Urothelium cell line (cell line): ENCODE results near the gene AMBP.

Experiments
- DNase-seq: peaks from one replicate; pipeline ENCODE4 v3.0.0; 2011; ENCODE audit warnings: low spot score, mixed read lengths
- FAIRE-seq: peaks from 2 replicates; lab custom pipeline; 2011; peaks lifted over from hg19 to GRCh38; lab: Jason Lieb, UNC

AMBP gene

DNA sequence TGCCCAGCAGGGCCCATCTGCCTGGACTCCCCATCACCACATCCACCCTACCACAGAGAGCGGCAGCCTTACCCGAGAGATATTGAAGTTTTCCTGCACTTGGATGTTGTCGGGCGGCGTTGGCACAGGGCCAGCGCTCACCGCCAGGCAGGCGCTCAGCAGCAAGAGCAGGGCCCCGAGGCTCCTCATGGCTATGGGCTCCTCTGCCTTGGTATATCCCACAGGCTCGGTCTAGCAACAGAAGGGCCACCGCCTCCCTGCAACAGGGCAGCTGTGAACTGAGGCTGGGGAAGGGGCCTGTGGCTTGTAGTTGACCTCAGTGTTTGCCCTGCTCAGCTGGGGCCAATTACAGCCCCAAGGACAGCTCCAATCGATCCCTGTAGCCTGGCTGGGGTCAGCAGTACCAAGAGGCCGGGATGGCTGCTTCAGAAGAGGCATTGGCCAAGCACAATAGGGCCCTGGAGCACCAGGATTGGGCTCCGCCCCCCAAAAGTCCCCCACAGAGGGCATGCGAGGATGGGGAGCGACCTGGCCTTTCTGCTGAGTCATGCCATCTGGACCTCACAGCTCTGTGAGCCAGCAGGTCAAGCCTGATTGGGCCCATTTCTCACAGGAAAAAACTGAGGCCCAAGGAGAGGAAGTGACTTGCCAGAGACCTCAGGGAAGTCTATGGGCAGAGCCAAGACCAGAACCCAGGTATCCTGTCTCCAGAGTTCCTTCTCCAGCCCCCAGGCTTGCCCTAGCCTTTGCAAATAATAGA, at the start of gene AMBP:
AMBP (minus strand) TSS at position 280 of the 760 bp plus-strand sequence; CDS start at position 189, 91 bp downstream.
- FAIRE-seq (no peak), DNase-seq (no peak)

DNA sequence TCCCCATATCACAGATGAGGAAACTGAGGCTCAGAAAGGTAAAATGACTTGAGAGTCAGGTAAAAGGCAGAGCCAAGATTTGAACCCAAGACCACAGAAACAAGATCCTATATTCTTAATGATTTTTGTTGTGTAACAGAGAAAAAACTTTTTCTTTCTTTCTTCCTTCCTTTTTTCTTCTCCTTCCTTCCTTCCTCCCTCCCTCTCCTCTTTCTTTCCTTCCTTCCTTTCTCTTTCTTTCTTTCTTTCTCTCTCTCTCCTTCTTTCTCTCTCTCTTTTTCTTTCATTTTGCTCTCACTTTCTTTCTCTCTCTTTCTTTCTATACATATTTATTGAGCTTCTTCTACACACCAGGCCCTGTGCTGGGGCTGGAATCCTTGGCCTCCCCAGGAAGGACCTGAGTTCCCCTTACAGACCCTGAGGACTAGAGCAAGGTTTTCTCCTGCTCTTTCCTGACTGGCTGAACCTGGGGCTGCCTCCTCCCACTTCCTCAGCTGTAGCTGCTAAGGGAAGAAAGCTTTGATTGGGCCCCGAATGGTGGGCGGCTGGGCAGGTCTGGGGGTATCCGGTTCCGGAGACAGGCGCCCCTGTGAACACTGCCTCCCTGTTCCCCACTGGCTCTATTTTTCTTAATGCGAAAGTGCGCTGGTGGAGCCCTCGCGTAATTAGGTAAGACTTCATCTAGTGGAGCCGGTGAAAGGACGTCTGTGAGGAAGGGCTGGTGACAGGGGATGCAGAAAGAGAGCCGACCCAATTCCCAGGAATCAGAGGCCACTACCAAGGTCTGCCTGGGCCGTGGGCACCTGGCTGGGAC, 48.4 kb upstream of the AMBP start:
- DNase-seq = no peak
- no peak for FAIRE-seq

DNA sequence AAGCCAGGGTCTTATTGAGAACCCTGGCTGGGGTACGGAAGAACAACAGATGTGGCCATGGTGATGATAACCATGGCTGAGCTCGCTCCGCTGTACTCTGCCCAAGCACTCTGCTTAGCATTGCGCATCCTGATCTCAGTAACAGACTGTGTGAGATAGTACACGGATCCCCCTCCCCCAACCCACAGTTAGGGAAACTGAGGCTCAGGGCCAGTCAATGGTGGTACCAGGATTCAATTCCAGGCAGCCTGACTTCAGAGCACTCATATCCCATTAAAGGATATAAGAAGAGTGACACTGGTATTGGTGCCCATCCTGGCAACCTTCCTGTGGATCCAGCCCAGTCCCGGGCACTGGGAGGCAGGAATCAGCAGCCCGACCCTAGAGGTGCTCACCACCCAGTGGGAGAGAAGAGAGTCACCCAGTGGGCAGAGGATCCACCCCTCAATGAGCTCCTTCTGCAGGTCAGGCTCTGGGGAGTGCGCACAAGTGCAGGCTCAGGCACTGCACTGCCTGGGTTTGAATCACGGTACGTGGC, 47.4 kb upstream of the AMBP start:
- FAIRE-seq = no peak
- no peak for DNase-seq

DNA sequence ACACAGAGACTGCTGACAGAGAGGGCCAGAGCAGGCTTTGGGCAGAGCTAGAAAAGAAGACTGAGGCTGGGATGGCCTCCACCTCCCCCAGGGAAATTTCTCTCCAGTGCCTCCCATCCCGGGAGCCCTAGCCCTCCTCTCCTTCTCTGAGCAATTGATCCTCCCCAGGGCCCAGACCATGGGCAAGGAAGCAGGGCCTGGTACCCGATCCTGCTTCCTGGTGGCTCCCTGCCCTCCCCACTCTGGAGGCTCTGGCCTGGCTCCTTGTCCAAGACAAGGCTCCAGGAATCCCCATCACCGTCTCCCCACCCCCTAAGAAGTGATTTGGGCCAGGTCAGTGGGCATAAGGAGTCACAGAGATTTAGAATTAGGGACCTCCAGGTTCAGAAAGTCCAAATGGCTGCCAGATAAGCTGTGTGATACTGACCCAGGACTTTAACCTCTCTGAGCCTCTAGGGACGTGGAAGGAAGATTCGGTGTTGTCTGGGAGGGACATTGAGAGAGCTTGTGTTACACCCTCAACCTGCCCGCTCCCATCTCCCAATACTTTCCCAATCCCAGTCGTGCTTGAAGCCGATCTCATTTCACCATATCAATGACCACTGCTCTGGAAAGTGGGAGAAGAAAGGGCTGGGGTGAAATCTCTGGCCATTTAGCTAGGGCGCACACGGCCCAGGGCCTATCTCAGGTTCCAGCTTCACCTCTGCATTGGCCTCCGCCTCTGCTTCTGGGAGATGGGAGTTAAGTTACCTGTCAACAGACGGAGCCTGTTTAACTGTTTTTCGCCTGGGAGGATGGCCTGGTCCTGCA, 46.8 kb upstream of the AMBP start:
- no peak for FAIRE-seq
- no peak for DNase-seq

DNA sequence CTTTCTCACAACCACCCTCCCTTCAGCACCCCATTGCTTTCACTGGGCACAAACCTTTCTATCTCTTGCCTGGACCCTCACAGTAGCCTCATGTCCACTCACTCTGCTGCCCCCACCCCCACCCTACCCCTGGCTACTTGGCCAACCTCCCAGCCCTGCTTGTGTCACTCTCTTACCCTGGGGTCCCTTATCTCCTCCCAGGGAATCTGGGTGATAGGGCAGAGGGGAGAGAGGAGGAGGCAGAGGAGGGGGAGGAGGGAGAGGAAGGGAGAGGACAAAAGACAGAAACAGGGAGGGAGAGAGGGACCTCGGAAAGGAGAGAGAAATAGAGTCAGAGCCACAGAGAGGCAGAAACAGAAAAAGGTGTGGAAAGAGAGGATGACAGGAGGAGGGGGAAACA, 46.0 kb upstream of the AMBP start:
- no peak for FAIRE-seq

DNA sequence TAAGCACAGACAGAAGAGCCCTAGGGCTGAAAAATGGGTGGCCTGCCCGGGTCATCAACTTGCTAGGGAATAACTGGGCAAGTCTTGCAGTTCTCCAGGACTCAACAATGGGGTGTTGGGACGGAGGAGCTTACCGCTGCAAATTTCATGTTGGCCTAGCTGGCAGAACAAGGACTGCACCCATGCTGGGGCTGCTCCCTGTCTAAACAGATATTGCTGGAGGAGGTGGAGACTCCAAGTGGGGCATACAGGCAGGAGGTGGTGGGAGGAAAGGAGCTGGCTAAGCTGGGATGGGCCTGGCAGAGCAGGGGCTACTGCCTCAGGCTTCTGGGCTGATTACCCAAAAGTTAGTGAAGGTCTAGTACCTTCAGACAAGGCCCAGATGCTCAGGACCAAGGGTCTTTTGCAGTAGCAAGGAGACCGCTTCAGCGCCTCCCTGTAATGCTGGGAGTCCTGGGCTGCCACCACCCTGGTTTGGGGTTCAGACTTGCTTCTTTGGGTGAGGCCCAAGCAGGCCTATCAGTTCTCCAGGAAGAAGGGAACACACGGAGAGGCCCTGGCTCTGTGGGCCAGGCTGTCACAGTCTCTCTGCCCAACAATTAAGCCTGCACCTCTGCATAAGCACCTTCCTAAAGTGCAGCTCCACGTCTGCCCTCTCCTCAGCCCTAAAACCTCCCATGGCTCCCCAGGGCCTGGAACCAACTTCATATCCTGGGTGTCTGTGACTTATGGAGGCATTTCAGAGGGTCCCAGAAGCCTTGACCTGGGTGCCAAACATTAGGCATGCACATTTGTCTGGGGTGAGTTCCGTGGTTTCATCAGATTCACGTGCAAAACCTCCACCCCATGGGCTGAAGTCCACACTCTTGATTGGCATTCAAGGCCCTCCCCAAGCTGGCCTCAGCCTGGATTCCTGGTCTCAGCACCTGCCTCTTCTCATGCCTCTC, 45.2 kb upstream of the AMBP start:
- FAIRE-seq (no peak), DNase-seq (no peak)

More for the DNA sequence above, 46.0 kb upstream of the AMBP start:
- DNase-seq = no peak

DNA sequence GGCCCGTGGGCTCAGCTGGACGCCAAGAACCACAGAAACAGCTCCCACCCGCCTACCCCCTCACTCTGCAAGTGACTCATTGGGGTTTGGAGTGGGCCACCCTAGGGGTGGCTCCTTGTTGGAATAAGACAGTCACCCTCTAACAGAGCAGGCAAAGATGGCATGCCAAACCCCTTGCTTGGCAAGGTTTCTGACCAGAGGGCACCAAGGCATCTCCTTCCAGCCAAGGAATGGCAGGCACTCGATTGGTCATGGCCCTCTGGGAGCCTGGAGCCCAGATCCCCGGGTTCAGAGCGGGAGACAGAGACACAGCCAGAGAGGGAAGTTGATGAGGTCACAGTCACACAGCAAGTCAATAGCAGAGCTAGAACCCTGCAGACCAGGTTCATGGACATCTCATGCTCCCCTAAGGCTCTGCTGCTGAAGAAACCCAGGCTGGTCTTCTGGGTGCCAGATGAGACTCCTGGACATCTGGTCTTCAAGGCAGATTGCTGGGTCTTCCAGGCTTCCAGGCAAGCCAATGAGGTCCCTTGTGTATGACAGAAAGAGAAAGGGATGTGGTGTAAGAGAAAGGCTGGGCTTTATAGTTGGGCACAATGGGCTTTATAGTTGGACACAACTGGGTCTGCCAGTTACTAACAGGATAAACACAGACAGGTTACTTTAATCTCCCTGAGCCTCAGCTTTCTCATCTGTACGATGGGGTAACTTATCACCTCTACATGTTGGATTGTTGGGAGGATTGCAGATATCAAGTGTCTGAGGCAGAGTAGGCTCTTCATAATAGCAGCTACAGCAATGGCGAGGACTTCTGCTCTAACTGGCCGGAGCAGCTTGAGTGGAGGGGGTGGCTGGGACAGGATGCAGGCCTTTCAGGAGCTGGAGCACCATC, 44.3 kb upstream of the AMBP start:
- DNase-seq = no peak
- FAIRE-seq = no peak

DNA sequence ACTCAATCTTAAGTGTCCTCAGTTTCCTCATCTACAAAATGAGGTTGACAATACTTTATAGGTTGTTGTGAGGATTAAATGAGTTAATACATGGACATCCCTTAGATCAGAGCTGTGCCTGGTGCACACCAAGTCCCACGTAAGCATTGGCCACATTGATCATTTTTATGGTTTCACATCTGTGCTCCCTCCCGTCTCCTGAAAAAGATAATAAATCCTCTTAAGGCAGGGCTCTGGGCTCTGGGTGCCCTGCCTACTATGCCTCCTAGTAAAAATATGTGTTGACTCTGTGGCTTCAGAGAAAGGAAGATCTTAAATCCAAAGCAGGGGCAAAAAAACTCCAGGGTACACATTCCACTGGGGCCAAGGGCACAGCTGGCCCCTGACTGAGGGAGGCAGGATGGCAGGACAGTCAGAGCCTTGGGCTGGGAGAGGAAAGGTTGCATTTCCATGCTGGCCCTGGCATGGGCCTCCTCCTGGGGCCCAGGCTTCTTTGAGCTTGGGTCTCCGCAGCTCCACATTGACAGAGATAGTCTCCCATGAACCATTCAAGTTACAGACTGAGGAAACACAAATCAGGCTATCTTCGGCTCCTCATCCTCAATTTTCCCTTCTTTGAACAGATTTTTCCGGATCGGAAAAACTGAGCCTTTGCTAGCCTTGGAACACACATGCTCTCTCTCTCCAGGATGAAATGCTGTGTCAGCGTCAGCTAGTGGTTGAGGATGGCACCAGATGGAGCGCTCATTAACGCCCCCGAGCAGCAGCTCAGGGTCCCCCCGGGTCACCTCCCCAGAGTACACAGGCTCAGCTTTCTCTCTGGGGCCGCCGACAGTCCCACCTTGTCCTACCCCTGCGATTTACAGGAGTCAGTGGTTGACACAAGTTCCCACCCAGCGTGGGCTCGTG, 43.4 kb upstream of the AMBP start:
- FAIRE-seq (no peak), DNase-seq (no peak)

DNA sequence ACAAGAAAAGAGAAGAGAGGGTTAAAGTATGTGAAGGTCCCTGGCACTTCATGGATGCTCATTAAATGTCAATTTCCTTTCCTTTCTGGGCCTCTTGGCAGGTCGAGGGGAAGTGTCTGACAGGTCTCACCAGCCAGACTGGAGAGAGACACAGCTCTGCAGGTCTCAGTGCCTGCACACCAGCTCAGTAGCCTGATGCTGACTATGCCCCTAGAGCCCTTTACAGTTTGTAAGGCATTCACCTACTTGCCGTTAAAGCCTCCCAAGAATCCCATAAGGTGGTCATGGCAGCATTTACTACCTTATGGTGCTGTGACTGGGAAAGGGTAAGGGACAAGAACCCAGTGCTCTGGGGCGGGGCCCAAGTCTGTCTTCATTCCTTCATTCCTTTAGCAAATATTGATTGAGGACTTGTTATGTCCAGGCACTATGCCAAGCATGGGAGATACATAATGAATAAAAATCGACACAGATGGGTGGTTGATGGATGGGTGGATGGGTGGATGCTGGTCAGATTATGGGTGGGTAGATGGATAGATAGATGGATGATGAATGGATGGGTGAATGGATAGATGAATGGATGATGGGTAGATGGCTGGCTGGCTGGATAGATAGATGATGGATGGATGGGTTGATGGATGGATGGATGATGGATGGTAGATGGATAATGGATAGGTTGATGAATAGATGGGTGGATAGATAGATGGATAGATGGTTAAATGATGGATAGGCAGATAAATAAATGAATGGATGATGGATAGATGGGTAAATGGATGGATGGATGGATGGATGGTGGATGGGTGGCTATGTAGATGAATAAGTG, 42.3 kb upstream of the AMBP start:
- DNase-seq (no peak), FAIRE-seq (peak; percentile 5)

DNA sequence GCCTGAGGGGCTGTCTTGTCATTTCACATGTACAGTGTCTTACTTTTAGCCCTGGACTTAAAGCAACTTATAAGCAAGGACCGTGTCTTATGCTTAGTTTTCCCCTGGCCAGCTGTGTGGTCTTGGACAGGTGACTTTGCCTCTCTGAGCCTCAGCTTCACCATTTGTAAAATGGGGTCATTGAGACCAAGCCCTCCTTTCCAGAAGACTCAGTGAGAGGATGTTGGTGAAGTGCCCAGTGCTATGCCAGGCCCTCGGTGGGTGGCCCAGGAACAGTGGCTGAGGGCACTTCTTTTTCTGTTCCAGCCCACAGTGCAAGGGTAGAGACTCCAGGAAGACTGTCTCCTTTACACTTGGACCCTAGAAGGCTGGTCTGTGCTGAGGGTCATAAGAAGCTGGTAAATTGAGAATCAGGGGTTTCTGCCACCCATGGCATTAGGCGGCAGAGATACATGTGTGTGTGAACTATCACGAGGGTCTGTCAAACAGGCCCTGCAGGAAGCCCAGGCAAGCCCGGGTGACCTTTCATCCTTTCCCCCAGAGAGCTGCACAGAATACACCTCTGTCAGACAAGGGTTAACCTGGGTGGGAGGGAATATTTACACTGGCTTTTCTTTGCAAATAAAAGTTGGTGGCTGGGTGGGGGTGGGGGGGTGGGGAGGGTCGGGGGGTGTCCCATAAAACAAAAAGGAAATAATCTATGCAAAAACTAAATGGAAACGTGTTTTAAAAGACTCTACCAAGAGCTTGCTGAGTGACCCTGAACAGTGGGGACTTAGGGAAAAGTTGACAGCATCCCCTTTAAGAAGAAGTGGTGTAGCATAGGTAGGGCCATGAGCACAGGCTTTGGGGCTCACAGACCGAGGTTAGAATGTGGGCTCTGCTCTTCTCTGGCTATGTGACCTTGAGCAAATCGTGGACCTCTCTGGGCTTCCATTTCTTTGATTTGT, 41.4 kb upstream of the AMBP start:
- DNase-seq = no peak
- no peak for FAIRE-seq

DNA sequence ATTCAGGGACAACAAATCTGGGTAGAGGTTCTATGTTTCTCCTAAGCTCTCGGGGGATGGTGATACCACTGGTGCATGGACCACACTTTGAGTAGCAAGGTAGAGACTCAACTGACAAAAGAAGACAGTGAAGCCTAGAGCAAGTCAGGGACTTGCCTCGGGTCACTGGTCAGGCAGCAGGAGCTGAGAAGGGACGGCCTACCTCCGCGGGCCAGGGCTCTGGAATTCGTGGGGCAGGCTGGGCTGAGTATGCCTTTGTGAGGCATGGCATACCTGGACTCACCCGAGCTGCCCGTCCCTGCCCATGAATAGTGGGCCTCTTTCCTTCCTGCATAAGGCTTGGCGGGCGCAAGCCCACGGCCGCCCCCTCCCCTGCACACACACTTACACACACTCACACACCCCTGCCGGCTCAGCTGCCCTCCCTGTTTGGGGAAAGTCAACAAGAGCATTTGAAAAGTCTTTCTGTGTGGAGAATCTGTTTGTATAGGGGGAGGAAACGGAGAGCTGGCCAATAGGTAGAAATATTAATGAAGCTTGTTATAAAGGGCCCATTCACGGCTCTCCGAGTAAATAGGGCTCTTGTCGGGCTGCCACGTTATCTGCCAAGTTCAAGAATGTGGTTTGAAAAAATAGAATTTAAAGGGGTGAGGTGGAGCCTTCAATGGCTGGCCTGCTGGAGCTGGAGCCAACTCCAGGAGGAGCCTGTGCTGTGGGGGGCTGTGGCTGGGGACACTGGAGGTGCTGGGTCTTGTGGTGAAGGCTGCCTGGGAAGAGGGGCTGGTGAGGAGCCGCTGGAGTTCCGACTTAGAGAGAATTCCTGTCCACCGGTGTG, 40.1 kb upstream of the AMBP start:
- DNase-seq (no peak), FAIRE-seq (no peak)

DNA sequence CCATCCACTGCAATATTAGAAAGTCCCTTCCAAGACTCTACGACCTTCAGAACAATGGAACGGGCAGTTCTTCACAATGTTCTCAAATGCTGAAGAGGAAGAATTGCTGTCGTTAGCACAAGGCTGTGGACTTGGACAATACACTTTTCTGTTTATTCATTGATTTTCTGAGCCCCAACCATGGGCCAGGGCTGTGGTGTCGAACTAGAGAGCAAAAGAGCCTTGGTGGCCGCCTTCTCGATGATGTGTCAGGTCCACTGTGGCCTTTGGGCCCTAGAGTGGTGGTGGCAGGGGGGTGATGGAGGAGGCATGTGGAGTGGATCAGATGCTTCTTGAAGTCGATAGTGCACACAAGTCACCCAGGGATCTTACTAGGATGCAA, 39.5 kb upstream of the AMBP start:
- FAIRE-seq = no peak
- no peak for DNase-seq

DNA sequence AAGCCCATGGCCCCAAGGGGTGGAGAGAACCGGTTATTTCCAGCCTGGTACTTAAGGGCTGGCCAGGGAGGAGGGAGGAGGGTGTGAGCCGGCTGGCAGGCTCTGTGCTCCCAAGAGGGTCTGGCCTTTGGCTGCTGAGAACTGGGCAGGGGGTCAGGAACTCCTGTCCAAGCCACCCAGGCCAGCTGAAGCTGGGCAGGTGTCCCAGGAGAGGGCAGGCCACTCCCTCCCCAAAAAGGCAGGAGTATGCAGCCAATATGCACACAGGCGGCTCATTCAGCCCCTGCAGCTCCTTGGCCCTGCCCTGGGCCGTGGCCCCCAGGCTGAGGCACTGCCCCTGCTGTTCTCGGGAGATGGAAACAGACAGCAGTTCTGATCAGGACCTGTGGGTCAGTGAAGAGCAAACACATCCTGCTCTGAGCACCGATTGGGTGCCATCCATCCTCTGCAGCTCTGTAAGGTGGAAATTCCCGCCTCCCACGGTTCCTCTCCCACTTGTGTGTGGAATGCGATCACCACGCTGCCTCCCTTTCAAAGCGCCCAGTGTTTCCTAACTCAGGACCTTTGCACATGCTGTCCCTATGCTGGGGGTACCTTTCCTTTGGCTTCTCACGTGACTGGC, 38.1 kb upstream of the AMBP start:
- no peak for FAIRE-seq
- no peak for DNase-seq

DNA sequence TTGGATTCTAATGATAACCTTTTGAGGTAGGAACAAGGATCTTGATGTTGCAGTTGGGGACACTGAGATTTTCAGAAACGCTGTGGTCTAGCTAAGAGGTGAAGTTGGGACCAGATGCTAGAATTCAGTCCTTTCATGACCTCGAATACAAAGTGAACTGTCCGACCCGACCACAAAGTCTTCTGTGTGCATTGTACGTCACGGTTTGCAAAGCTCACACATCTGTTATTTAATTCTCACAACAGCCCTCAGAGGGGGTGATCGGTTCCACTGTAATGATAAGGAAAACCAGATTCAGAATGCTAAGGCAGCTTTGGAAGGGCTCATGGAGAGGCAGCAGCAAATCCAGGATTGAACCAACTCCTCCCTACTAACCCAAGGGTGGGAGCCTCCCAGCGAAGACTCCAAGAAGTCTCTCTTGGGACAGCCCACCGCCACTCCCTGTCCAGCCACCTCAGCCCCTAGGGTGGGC, 37.6 kb upstream of the AMBP start:
- DNase-seq = no peak
- FAIRE-seq = no peak

DNA sequence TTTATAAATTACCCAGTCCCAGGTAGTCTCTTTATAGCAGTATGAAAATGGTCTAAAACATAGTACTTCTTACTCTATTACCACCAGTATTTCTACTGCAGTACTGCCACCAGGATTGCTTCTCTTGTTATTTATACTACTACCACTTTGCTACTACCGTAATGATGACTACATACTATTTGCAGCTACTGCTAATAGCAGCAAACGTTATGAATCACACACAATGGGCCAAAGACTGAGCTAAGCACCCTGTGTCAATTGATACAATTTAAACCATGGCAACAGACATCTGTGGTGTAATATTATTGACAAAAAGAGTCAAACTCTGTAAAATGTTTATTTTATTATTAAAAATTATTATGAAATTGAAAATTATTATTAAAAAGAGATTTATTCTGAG, 36.3 kb upstream of the AMBP start:
- FAIRE-seq (no peak), DNase-seq (no peak)
